ENCODE data around the gene FNDC1.

GRCh38 chr6:159134701-159135364, 34.4 kb upstream of the FNDC1 start:
- TF ChIP-seq, protein P1, sequence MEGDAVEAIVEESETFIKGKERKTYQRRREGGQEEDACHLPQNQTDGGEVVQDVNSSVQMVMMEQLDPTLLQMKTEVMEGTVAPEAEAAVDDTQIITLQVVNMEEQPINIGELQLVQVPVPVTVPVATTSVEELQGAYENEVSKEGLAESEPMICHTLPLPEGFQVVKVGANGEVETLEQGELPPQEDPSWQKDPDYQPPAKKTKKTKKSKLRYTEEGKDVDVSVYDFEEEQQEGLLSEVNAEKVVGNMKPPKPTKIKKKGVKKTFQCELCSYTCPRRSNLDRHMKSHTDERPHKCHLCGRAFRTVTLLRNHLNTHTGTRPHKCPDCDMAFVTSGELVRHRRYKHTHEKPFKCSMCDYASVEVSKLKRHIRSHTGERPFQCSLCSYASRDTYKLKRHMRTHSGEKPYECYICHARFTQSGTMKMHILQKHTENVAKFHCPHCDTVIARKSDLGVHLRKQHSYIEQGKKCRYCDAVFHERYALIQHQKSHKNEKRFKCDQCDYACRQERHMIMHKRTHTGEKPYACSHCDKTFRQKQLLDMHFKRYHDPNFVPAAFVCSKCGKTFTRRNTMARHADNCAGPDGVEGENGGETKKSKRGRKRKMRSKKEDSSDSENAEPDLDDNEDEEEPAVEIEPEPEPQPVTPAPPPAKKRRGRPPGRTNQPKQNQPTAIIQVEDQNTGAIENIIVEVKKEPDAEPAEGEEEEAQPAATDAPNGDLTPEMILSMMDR (IDR thresholded peaks at IDR 0.05): peak; percentile 81 to 94 (median 94)
- TF ChIP-seq POLR2A (IDR thresholded peaks at IDR 0.05): no peak
